Activated CD4-positive, alpha-beta memory T cell treated with anti-CD3 and anti-CD28 coated beads for 36 hours (primary cell): ENCODE measurements around the gene FFAR4. TPM values are rescaled to one million over a fixed set of nuclear protein-coding genes. Genes with fewer than 3 reads are reported as not detected.

Experiments used
- CTCF ChIA-PET: fragments of 350-600 bp; sonication (Branson Sonifier 250); formaldehyde crosslinking; loops from one replicate; lab custom pipeline; 2021; ENCODE audit warnings: antibody characterized with exemption, inconsistent platforms; lab: Charles Lee
- POLR2A ChIA-PET: fragments of 350-600 bp; sonication (Branson Sonifier 250); formaldehyde crosslinking; loops from one replicate; lab custom pipeline; 2021; ENCODE audit warnings: antibody characterized with exemption; lab: Charles Lee
- DNase-seq: peaks from one replicate; pipeline ENCODE4 v3.0.0-alpha.2; 2020
- H3K27ac Mint-ChIP-seq: one replicate; pipeline ENCODE4 v1.8.0; 2021; ENCODE audit warnings: mixed read lengths
- H3K27me3 Mint-ChIP-seq: one replicate; pipeline ENCODE4 v1.8.0; 2021; ENCODE audit warnings: mixed read lengths
- H3K36me3 Mint-ChIP-seq: one replicate; pipeline ENCODE4 v1.8.0; 2021; ENCODE audit warnings: mixed read lengths
- H3K4me1 Mint-ChIP-seq: one replicate; pipeline ENCODE4 v1.8.0; 2021; ENCODE audit warnings: low read depth, mixed read lengths
- H3K4me3 Mint-ChIP-seq: one replicate; pipeline ENCODE4 v1.8.0; 2021; ENCODE audit warnings: mild to moderate bottlenecking, mixed read lengths
- H3K9me3 Mint-ChIP-seq: one replicate; pipeline ENCODE4 v1.8.0; 2021; ENCODE audit warnings: mixed read lengths
- intact Hi-C: fragments of 100-400 bp; cut with micrococcal nuclease; formaldehyde crosslinking; loops from one replicate; pipeline ENCODE4 v1.15.1; 2023
- total RNA-seq, 2 experiments: library from RNA; stranded (reverse); gene quantifications; one replicate each; pipeline ENCODE4 v1.2.3, GENCODE V29; 2021

Gene FFAR4
- total RNA-seq, 2 experiments from 2014 or later: not detected

GRCh38 chr10:93594518-93594917 lies 28.1 kb downstream of the FFAR4 start:
- no peaks in the 10 kb centered on the region for H3K9me3 Mint-ChIP-seq

GRCh38 chr10:93595378-93596161 lies 29.1 kb downstream of the FFAR4 start:
- no peaks in the 10 kb centered on the region for H3K4me1 Mint-ChIP-seq
- CTCF ChIA-PET: interaction anchor here (0.9 kb wide), 1 partner anchor 82 kb away, joined by 4 read pairs; no protein-coding TSS in a partner anchor
- intact Hi-C loops: no loop called here
- H3K9me3 Mint-ChIP-seq: no peaks in the 10 kb centered on the region
- H3K27ac Mint-ChIP-seq: no peak overlapping the region
- no peak for DNase-seq
- H3K4me3 Mint-ChIP-seq: no peak overlapping the region
- peaks cover 7% of the 10 kb centered on the region for H3K27me3 Mint-ChIP-seq
- POLR2A ChIA-PET: no interaction called here
- H3K36me3 Mint-ChIP-seq: no peaks in the 10 kb centered on the region

More at GRCh38 chr10:93594518-93594917, 28.1 kb downstream of the FFAR4 start:
- POLR2A ChIA-PET: no interaction called here
- intact Hi-C loops: no loop called here
- H3K4me1 Mint-ChIP-seq: no peaks in the 10 kb centered on the region
- no peaks in the 10 kb centered on the region for H3K36me3 Mint-ChIP-seq
- H3K27ac Mint-ChIP-seq: no peak overlapping the region
- peaks cover 3% of the 10 kb centered on the region for H3K27me3 Mint-ChIP-seq
- no peak overlapping the region for H3K4me3 Mint-ChIP-seq
- no peak for DNase-seq
- CTCF ChIA-PET: no interaction called here

GRCh38 chr10:93596539-93596938 lies 30.1 kb downstream of the FFAR4 start:
- H3K9me3 Mint-ChIP-seq: no peaks in the 10 kb centered on the region
- H3K27me3 Mint-ChIP-seq: peaks cover 9% of the 10 kb centered on the region
- POLR2A ChIA-PET: no interaction called here
- H3K4me1 Mint-ChIP-seq: no peaks in the 10 kb centered on the region
- intact Hi-C loops: no loop called here
- H3K4me3 Mint-ChIP-seq: no peak overlapping the region
- no peak overlapping the region for H3K27ac Mint-ChIP-seq
- no peak for DNase-seq
- H3K36me3 Mint-ChIP-seq: no peaks in the 10 kb centered on the region
- CTCF ChIA-PET: interaction anchor here (0.9 kb wide), 1 partner anchor 81 kb away, joined by 4 read pairs; no protein-coding TSS in a partner anchor

- ChIA-PET POLR2A (no interaction called here), CTCF (no interaction called here)
- intact Hi-C loops: no loop called here
- H3K27me3 Mint-ChIP-seq: peaks cover 15% of the 10 kb centered on the region
- no peak overlapping the region for H3K27ac Mint-ChIP-seq
- H3K36me3 Mint-ChIP-seq: no peaks in the 10 kb centered on the region
- DNase-seq: no peak
- no peak overlapping the region for H3K4me3 Mint-ChIP-seq
- H3K9me3 Mint-ChIP-seq: no peaks in the 10 kb centered on the region
- H3K4me1 Mint-ChIP-seq: no peaks in the 10 kb centered on the region
Measured at GRCh38 chr10:93597075-93597599, 30.7 kb downstream of the FFAR4 start.

GRCh38 chr10:93598157-93598556 lies 31.7 kb downstream of the FFAR4 start:
- H3K4me3 Mint-ChIP-seq: no peak overlapping the region
- POLR2A ChIA-PET: no interaction called here
- H3K36me3 Mint-ChIP-seq: no peaks in the 10 kb centered on the region
- H3K9me3 Mint-ChIP-seq: no peaks in the 10 kb centered on the region
- DNase-seq: no peak
- no peak overlapping the region for H3K27ac Mint-ChIP-seq
- H3K4me1 Mint-ChIP-seq: no peaks in the 10 kb centered on the region
- peaks cover 23% of the 10 kb centered on the region for H3K27me3 Mint-ChIP-seq
- intact Hi-C loops: no loop called here
- CTCF ChIA-PET: no interaction called here

GRCh38 chr10:93599335-93599734 lies 32.9 kb downstream of the FFAR4 start:
- no peak for DNase-seq
- no peak overlapping the region for H3K4me3 Mint-ChIP-seq
- peaks cover 30% of the 10 kb centered on the region for H3K27me3 Mint-ChIP-seq
- H3K9me3 Mint-ChIP-seq: no peaks in the 10 kb centered on the region
- no peak overlapping the region for H3K27ac Mint-ChIP-seq
- ChIA-PET CTCF (no interaction called here), POLR2A (no interaction called here)
- no peaks in the 10 kb centered on the region for H3K4me1 Mint-ChIP-seq
- intact Hi-C loops: no loop called here
- H3K36me3 Mint-ChIP-seq: no peaks in the 10 kb centered on the region

- Mint-ChIP-seq H3K9me3 (no peaks in the 10 kb centered on the region), H3K4me3 (no peak overlapping the region), H3K27ac (no peak overlapping the region), H3K27me3 (peaks cover 32% of the 10 kb centered on the region), H3K4me1 (no peaks in the 10 kb centered on the region), H3K36me3 (no peaks in the 10 kb centered on the region)
- no peak for DNase-seq
- ChIA-PET CTCF (no interaction called here), POLR2A (no interaction called here)
- intact Hi-C loops: no loop called here
Measured at GRCh38 chr10:93599778-93600177, 33.3 kb downstream of the FFAR4 start.

- POLR2A ChIA-PET: no interaction called here
- Mint-ChIP-seq H3K9me3 (no peaks in the 10 kb centered on the region), H3K36me3 (no peaks in the 10 kb centered on the region), H3K27me3 (peaks cover 32% of the 10 kb centered on the region), H3K4me3 (no peak overlapping the region), H3K27ac (no peak overlapping the region), H3K4me1 (no peaks in the 10 kb centered on the region)
- DNase-seq: no peak
- intact Hi-C loops: no loop called here
- CTCF ChIA-PET: no interaction called here
Measured at GRCh38 chr10:93600446-93601145, 34.1 kb downstream of the FFAR4 start.

GRCh38 chr10:93601146-93601773 lies 34.8 kb downstream of the FFAR4 start, which contains the start of gene RBP4:
TSS of gene RBP4 (minus strand) at chr10:93601235. CDS start at chr10:93601028, 207 bp downstream.
- Mint-ChIP-seq H3K9me3 (no peaks in the 10 kb centered on the region), H3K27ac (no peak within 1 kb of the TSS), H3K36me3 (no peaks in the 10 kb centered on the region), H3K27me3 (peaks cover 35% of the 10 kb centered on the region), H3K4me1 (no peaks in the 10 kb centered on the region), H3K4me3 (no peak within 1 kb of the TSS)
- intact Hi-C loops: no loop called here
- CTCF ChIA-PET: no interaction called here
- DNase-seq: no peak
- POLR2A ChIA-PET: no interaction called here

- intact Hi-C loops: no loop called here
- ChIA-PET POLR2A (no interaction called here), CTCF (no interaction called here)
- no peaks in the 10 kb centered on the region for H3K36me3 Mint-ChIP-seq
- no peak for DNase-seq
- no peak overlapping the region for H3K4me3 Mint-ChIP-seq
- H3K27ac Mint-ChIP-seq: no peak overlapping the region
- no peaks in the 10 kb centered on the region for H3K4me1 Mint-ChIP-seq
- H3K9me3 Mint-ChIP-seq: no peaks in the 10 kb centered on the region
- H3K27me3 Mint-ChIP-seq: peaks cover 36% of the 10 kb centered on the region
Measured at GRCh38 chr10:93601774-93602162, 35.3 kb downstream of the FFAR4 start.

GRCh38 chr10:93603023-93603422 lies 36.6 kb downstream of the FFAR4 start:
- no peaks in the 10 kb centered on the region for H3K4me1 Mint-ChIP-seq
- H3K27ac Mint-ChIP-seq: no peak overlapping the region
- peaks cover 6% of the 10 kb centered on the region for H3K9me3 Mint-ChIP-seq
- H3K27me3 Mint-ChIP-seq: peaks cover 39% of the 10 kb centered on the region
- no peak for DNase-seq
- intact Hi-C loops: no loop called here
- POLR2A ChIA-PET: no interaction called here
- H3K4me3 Mint-ChIP-seq: no peak overlapping the region
- CTCF ChIA-PET: no interaction called here
- no peaks in the 10 kb centered on the region for H3K36me3 Mint-ChIP-seq

GRCh38 chr10:93604146-93604545 lies 37.7 kb downstream of the FFAR4 start:
- CTCF ChIA-PET: no interaction called here
- Mint-ChIP-seq H3K4me3 (no peak overlapping the region), H3K27ac (no peak overlapping the region), H3K36me3 (no peaks in the 10 kb centered on the region), H3K9me3 (peaks cover 6% of the 10 kb centered on the region), H3K27me3 (peaks cover 42% of the 10 kb centered on the region), H3K4me1 (no peaks in the 10 kb centered on the region)
- DNase-seq: no peak
- POLR2A ChIA-PET: no interaction called here
- intact Hi-C loops: no loop called here
